ENCODE measurements around the gene IGSF5. TPM values are rescaled to one million over a fixed set of nuclear protein-coding genes. Genes with fewer than 3 reads are reported as not detected.

Gene IGSF5
- total RNA-seq, 1 donor from 2014 or later = 0.60 TPM

DNA sequence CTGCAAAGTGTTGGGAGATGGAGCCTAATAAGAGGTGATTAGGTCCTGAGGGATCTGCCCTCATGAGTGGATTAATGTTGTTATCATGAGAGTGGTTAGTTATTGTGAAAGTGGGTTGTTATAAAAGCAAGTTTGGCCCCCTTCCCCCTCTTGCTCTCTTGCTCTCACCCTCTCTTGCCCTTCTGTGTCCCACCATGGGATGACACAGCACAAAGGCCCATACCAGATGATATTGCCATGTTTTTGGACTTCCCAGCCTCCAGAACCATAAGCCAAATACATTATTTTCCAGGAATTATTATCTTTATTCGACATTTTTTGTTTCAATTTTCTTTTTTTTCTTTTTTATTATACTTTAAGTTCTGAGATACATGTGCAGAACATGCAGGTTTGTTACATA, 41.4 kb upstream of the IGSF5 start:
- Histone ChIP-seq H3K79me2 (ENCODE audit: low read depth) (no peaks in the 10 kb centered on the region), H3F3A (ENCODE audit: low read depth) (no peaks in the 10 kb centered on the region), H3K4me1 (no peaks in the 10 kb centered on the region), H3K27ac (no peak overlapping the region), H3K4me2 (no peak overlapping the region), H3K9me3 (ENCODE audit: low read depth) (no peaks in the 10 kb centered on the region), H3K27me3 (no peaks in the 10 kb centered on the region), H3K36me3 (no peaks in the 10 kb centered on the region), H2AFZ (replicated peaks) (no peak overlapping the region), H4K20me1 (ENCODE audit: low read depth) (no peaks in the 10 kb centered on the region), H3K4me3 (no peak overlapping the region), H3K9ac (no peak overlapping the region)
- DNase-seq (ENCODE audit: low spot score) = no peak
- Mint-ChIP-seq H3K4me1 (no peaks in the 10 kb centered on the region), H3K27ac (no peak overlapping the region), H3K36me3 (no peaks in the 10 kb centered on the region), H3K9me3 (peaks cover 11% of the 10 kb centered on the region), H3K4me3 (no peak overlapping the region), H3K27me3 (ENCODE audit: insufficient read depth, low read depth) (peaks cover 6% of the 10 kb centered on the region)
- TF ChIP-seq EZH2 (IDR thresholded peaks at IDR 0.05) (no peak), EZH2phosphoT487 (IDR thresholded peaks at IDR 0.05) (no peak)
- TF ChIP-seq, protein P1, sequence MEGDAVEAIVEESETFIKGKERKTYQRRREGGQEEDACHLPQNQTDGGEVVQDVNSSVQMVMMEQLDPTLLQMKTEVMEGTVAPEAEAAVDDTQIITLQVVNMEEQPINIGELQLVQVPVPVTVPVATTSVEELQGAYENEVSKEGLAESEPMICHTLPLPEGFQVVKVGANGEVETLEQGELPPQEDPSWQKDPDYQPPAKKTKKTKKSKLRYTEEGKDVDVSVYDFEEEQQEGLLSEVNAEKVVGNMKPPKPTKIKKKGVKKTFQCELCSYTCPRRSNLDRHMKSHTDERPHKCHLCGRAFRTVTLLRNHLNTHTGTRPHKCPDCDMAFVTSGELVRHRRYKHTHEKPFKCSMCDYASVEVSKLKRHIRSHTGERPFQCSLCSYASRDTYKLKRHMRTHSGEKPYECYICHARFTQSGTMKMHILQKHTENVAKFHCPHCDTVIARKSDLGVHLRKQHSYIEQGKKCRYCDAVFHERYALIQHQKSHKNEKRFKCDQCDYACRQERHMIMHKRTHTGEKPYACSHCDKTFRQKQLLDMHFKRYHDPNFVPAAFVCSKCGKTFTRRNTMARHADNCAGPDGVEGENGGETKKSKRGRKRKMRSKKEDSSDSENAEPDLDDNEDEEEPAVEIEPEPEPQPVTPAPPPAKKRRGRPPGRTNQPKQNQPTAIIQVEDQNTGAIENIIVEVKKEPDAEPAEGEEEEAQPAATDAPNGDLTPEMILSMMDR (IDR thresholded peaks at IDR 0.05) = no peak

DNA sequence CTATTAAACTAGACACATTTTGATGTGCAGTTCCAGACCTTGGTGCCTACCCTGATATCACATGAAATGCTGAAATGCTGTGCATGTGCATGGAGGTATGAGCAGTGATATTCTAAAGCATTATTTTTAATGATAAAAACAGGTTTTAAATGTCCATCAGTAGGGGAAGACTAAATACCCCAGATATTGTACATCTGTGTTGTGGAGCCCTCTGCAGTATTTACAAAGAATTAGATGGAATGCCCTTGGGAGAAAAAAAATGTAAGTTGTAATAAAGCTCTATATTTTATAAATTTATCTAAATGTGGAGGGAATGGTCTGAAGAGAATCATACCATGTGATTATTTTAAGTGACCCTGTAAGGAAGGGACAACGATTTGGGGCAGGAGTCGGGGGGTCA, 39.1 kb upstream of the IGSF5 start:
- H3K9me3 ChIP-seq (ENCODE audit: low read depth) = no peaks in the 10 kb centered on the region
- H3K9ac ChIP-seq = no peak overlapping the region
- H2AFZ ChIP-seq (replicated peaks) = no peak overlapping the region
- H3K4me2 ChIP-seq = no peak overlapping the region
- peaks cover 2% of the 10 kb centered on the region for H3K27me3 Mint-ChIP-seq (ENCODE audit: insufficient read depth, low read depth)
- no peaks in the 10 kb centered on the region for H3K4me1 ChIP-seq
- H3K79me2 ChIP-seq (ENCODE audit: low read depth) = no peaks in the 10 kb centered on the region
- no peaks in the 10 kb centered on the region for H3F3A ChIP-seq (ENCODE audit: low read depth)
- TF ChIP-seq EZH2phosphoT487 (IDR thresholded peaks at IDR 0.05) (no peak), EZH2 (IDR thresholded peaks at IDR 0.05) (no peak)
- TF ChIP-seq, protein P1 (IDR thresholded peaks at IDR 0.05) = no peak
- H3K9me3 Mint-ChIP-seq = peaks cover 11% of the 10 kb centered on the region
- H3K4me3 Mint-ChIP-seq = no peak overlapping the region
- no peaks in the 10 kb centered on the region for H3K36me3 ChIP-seq
- no peaks in the 10 kb centered on the region for H3K36me3 Mint-ChIP-seq
- no peaks in the 10 kb centered on the region for H4K20me1 ChIP-seq (ENCODE audit: low read depth)
- H3K4me3 ChIP-seq = no peak overlapping the region
- no peaks in the 10 kb centered on the region for H3K4me1 Mint-ChIP-seq
- H3K27ac ChIP-seq = no peak overlapping the region
- no peak for DNase-seq (ENCODE audit: low spot score)
- H3K27me3 ChIP-seq = no peaks in the 10 kb centered on the region
- H3K27ac Mint-ChIP-seq = no peak overlapping the region

DNA sequence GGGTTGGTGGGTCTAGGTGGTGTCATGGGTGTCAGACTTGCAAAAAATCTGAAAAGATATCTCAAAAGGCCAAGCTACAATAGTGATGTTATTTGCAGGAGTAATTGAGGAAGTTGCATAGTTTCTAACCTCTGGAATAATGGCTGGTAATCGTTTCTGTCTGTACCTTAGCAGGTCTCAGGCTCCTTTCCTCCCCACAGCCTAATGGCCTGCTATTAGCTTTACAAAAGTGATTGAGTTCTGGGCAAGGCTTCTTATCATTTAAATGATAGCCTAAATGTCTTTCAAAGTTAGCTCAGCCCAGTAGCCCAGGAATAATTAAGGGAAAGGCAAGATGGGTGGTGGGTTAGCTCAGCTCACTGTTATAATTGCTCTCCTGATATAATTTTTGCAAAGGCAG, 37.7 kb upstream of the IGSF5 start:
- no peaks in the 10 kb centered on the region for H3K4me1 ChIP-seq
- H3F3A ChIP-seq (ENCODE audit: low read depth) = no peaks in the 10 kb centered on the region
- no peak overlapping the region for H3K4me2 ChIP-seq
- no peaks in the 10 kb centered on the region for H3K79me2 ChIP-seq (ENCODE audit: low read depth)
- no peak overlapping the region for H3K4me3 Mint-ChIP-seq
- H3K9me3 Mint-ChIP-seq = peaks cover 11% of the 10 kb centered on the region
- H3K36me3 Mint-ChIP-seq = no peaks in the 10 kb centered on the region
- TF ChIP-seq EZH2phosphoT487 (IDR thresholded peaks at IDR 0.05) (no peak), EZH2 (IDR thresholded peaks at IDR 0.05) (no peak)
- TF ChIP-seq, protein P1 (IDR thresholded peaks at IDR 0.05) = no peak
- H3K9me3 ChIP-seq (ENCODE audit: low read depth) = no peaks in the 10 kb centered on the region
- no peak overlapping the region for H3K9ac ChIP-seq
- no peak overlapping the region for H3K27ac ChIP-seq
- H3K36me3 ChIP-seq = no peaks in the 10 kb centered on the region
- H3K4me1 Mint-ChIP-seq = no peaks in the 10 kb centered on the region
- DNase-seq (ENCODE audit: low spot score) = no peak
- H3K27me3 Mint-ChIP-seq (ENCODE audit: insufficient read depth, low read depth) = peaks cover 2% of the 10 kb centered on the region
- H3K4me3 ChIP-seq = no peak overlapping the region
- H4K20me1 ChIP-seq (ENCODE audit: low read depth) = no peaks in the 10 kb centered on the region
- H2AFZ ChIP-seq (replicated peaks) = no peak overlapping the region
- H3K27ac Mint-ChIP-seq = no peak overlapping the region
- H3K27me3 ChIP-seq = no peaks in the 10 kb centered on the region

All from neural progenitor cell (in vitro differentiated cells).